ENCODE data around the gene CDK4. TPM values are rescaled to one million over a fixed set of nuclear protein-coding genes. Genes with fewer than 3 reads are reported as not detected.

CDK4 gene
- total RNA-seq, 2 experiments from 2014 or later: 132 to 208 TPM

DNA sequence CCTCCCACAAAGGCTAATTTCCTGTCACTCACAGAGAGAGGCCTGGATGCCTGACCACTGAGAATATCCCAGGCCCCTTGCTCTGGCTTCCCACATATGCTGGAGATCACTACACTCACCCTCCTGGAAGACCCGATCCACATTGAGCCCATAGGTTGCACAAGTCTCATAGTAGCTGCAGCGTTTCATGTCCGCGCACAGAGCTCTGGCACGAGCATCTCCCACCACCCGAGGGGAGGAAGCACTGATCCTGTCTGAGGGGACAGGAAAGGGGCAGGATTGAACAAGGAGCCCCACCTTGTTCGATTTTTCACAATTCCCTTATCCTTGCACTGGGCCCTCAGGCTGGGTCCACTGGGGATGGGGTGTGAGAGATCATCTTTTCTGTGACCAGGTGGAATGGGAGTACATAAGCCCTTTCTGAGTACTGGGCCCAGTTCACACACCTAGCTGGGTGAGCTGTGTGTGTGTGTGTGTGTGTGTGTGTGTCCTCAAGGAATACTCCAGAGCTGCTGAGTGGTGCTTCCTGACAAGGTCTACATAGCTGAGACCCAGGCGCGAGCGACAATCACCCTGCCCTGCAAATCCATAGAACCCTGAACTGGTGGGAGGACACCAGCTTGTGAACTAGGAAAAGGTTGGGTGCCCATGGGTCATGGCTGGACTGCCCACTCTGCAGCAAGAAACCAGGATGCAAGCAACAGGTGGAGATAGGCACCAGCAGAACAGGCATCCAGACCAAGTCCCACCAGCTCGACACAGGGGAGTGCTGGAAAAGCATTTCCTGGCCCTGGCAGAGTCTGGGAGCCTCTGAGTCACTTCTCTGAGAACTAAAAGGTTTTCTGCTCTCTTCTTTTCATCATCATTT lies 19.1 kb downstream of the CDK4 start:
- POLR2A ChIA-PET: no interaction called here
- DNase-seq: no peak
- no peaks in the 10 kb centered on the region for H3K27me3 Mint-ChIP-seq
- CTCF ChIA-PET: interaction anchor here (0.8 to 1.5 kb wide), 2 partner anchors 8 to 191 kb away, joined by 3 to 4 read pairs; no protein-coding TSS in a partner anchor
- H3K4me1 Mint-ChIP-seq: peaks cover 3% of the 10 kb centered on the region
- no peaks in the 10 kb centered on the region for H3K9me3 Mint-ChIP-seq (ENCODE audit: low read depth)
- no peak for ATAC-seq
- H3K36me3 Mint-ChIP-seq (ENCODE audit: low read depth): peaks cover 51% of the 10 kb centered on the region
- H3K27ac Mint-ChIP-seq: peak overlapping the region; percentile 59
- intact Hi-C loops (cut with DNase I, micrococcal nuclease): no loop called here
- H3K4me3 Mint-ChIP-seq: no peak overlapping the region

DNA sequence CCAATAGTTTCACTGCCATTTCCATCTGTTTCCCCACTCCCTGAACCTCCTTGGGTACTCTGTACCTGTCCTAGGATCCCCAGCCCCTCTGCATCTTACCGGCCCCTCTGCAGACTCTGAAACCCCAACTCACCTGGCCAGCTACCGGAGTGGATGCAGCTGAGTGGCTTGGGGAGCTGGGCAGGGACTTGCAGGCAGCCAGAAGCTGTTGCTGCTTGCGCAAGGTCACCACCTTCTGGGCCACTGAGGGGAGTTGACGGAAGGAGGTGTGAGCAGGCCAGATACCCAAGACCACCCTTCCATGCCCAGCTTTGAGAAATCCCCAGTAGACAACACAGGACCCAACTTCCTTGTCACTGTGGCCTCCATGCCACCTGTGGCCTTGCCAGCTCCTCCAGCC lies 19.8 kb downstream of the CDK4 start:
- H3K27ac Mint-ChIP-seq: no peak overlapping the region
- H3K9me3 Mint-ChIP-seq (ENCODE audit: low read depth): no peaks in the 10 kb centered on the region
- no peak overlapping the region for H3K4me3 Mint-ChIP-seq
- CTCF ChIA-PET: interaction anchor here (0.8 to 1.5 kb wide), 3 partner anchors 9 to 191 kb away, joined by 3 to 4 read pairs (median 3); no protein-coding TSS in a partner anchor
- peaks cover 3% of the 10 kb centered on the region for H3K4me1 Mint-ChIP-seq
- intact Hi-C loops (cut with DNase I, micrococcal nuclease): no loop called here
- POLR2A ChIA-PET: no interaction called here
- H3K27me3 Mint-ChIP-seq: no peaks in the 10 kb centered on the region
- DNase-seq: no peak
- no peak for ATAC-seq
- peaks cover 55% of the 10 kb centered on the region for H3K36me3 Mint-ChIP-seq (ENCODE audit: low read depth)

DNA sequence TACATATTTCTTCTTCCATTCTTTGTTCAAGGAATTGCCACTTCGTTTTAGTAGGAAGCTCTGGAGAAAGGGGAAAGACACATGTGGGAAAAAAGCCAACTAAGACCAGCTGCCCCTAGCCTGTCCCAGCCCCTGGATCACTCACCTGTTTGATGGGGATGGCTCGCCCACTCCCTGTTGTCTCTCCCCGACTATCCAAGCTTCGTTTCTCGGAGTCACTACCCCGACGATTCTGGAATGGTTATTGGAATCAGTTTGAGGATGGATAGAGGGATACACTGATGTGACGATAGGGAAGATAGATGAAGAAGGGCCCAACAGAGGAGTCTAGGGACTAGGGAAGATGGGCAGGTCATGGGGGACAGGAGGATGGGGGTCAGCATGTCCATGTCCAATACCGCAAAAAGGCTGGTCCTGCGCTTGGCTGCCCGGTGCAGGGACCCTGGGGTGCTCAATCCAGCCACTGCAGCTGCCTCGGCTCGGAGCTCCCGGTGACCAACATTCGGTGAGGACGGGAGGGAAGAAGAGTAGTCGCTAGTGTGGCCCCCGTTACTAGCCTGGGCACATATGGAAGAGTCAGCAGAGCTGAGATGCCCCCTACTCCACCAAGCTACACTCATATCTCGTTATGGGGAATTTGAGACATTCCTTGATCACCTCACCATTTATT lies 20.6 kb downstream of the CDK4 start:
- H3K9me3 Mint-ChIP-seq (ENCODE audit: low read depth): no peaks in the 10 kb centered on the region
- no peak overlapping the region for H3K27ac Mint-ChIP-seq

DNA sequence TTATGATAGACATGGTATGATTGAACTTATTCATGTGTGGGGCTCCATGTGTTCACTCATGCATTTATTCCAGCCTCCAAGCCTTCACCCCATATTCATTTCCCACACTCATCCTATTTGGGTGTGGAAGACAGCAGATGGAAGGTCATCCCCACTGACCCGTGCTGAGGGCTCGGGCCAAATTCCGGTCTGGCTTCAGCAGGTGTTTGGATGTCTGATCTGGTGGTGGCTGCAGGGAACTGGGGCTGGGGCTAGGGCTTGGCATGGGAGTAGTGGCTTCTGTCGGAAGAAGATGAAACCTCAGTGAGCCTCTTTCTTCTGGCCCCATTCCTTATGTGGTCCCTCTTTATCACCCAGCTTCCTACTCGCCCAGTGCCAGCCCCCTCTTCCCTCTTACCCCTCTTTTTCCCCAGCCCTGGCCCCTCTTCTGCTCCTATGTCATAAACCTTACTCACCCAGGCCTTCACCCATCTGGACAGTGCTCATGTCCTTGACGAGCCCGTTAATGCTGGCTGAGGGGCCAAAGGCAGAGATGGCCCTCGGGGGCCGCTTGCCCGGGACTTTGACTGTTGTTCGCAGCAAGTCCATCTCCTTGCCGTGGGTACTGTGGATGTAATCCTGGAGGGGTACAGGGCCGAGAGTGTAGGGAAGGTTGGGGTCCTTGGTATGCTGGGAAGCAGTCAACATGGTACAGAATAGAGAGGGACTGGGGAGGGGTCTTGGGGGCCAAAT lies 21.6 kb downstream of the CDK4 start:
- ATAC-seq: no peak
- peaks cover 61% of the 10 kb centered on the region for H3K36me3 Mint-ChIP-seq (ENCODE audit: low read depth)
- H3K9me3 Mint-ChIP-seq (ENCODE audit: low read depth): no peaks in the 10 kb centered on the region
- no peak overlapping the region for H3K4me3 Mint-ChIP-seq
- no peaks in the 10 kb centered on the region for H3K4me1 Mint-ChIP-seq
- ChIA-PET POLR2A (no interaction called here), CTCF (interaction anchor here (0.5 kb wide), 1 partner anchor 148 kb away, joined by 3 read pairs; no protein-coding TSS in a partner anchor)
- H3K27me3 Mint-ChIP-seq: no peaks in the 10 kb centered on the region
- no peak overlapping the region for H3K27ac Mint-ChIP-seq
- intact Hi-C loops (cut with DNase I, micrococcal nuclease): no loop called here
- DNase-seq: no peak

More for the DNA sequence above, 20.6 kb downstream of the CDK4 start:
- intact Hi-C loops (cut with DNase I, micrococcal nuclease): no loop called here
- H3K4me1 Mint-ChIP-seq: peaks cover 3% of the 10 kb centered on the region
- ChIA-PET POLR2A (no interaction called here), CTCF (interaction anchor here (0.6 to 1.5 kb wide), 4 partner anchors 8 to 320 kb away, joined by 3 to 4 read pairs (median 3); no protein-coding TSS in a partner anchor)
- H3K27me3 Mint-ChIP-seq: no peaks in the 10 kb centered on the region
- no peak overlapping the region for H3K4me3 Mint-ChIP-seq
- DNase-seq: no peak
- H3K36me3 Mint-ChIP-seq (ENCODE audit: low read depth): peaks cover 60% of the 10 kb centered on the region
- no peak for ATAC-seq

DNA sequence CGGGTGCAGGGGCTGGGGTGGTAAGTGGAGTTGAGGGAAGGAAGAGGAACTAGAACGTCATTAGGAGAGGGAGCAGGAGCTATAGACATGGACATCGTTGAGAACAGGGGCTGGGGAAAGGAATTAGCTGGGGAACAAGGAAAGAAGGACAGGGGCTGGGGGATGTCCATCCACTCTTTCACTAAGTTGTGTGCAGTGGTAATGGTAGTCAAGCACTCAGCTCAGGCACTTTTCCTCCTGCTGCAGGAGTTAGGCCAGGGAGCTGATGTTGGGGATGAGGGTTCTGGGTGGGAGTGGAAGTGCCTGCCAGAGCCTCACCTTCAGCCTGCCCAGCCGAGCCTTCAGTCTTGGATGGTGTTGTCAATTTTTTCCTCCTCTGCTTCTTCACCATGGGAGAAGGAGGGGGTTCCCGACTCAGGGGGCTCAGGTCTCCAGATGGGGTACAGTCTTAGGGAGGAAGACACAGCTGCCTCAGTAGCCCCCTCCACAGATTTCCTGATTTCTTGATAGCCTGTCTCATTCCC lies 22.7 kb downstream of the CDK4 start:
- H3K36me3 Mint-ChIP-seq (ENCODE audit: low read depth): peaks cover 54% of the 10 kb centered on the region
- ChIA-PET POLR2A (no interaction called here), CTCF (interaction anchor here (0.9 kb wide), 1 partner anchor 14 kb away, joined by 3 read pairs; no protein-coding TSS in a partner anchor)
- no peak overlapping the region for H3K27ac Mint-ChIP-seq
- no peak for ATAC-seq
- no peak for DNase-seq
- no peaks in the 10 kb centered on the region for H3K9me3 Mint-ChIP-seq (ENCODE audit: low read depth)
- intact Hi-C loops (cut with DNase I, micrococcal nuclease): no loop called here
- no peak overlapping the region for H3K4me3 Mint-ChIP-seq
- no peaks in the 10 kb centered on the region for H3K27me3 Mint-ChIP-seq
- no peaks in the 10 kb centered on the region for H3K4me1 Mint-ChIP-seq

DNA sequence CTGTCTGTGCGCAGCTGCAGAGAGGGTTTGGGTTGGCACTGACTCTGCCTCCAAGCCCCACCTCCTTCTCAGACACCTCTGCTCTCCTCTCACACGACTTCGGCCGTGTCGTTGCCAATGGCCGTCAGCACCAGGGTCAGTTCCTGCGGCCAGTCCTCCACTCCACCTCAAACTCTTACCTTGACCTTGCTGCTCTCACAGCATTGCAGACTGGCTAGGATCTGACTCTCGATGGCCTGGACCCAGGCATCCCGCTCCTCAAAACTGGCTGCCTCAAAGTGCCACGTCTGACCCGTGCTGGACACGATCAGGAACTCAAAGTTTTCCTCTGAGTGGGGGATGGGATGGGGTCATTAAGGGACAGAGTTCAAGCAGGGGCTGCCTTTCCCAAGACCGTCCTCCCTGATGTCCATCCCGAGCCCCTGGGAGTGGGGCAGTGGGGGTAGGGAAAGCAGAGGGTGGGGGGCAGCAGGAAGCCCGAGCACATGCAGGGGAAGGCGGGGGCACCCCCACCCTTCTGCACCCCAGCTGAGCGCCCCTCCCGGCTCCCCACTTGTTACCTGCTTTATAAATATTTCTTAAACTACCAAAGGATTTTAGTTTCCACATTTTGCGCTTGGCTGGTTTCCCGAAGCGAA lies 24.2 kb downstream of the CDK4 start:
- ChIA-PET POLR2A (no interaction called here), CTCF (interaction anchor here (0.7 kb wide), 1 partner anchor 213 kb away, joined by 3 read pairs; no protein-coding TSS in a partner anchor)
- Mint-ChIP-seq H3K36me3 (ENCODE audit: low read depth) (peaks cover 44% of the 10 kb centered on the region), H3K4me1 (no peaks in the 10 kb centered on the region), H3K4me3 (no peak overlapping the region), H3K27ac (no peak overlapping the region), H3K27me3 (no peaks in the 10 kb centered on the region), H3K9me3 (ENCODE audit: low read depth) (no peaks in the 10 kb centered on the region)
- intact Hi-C loops (cut with DNase I, micrococcal nuclease): no loop called here
- no peak for ATAC-seq
- DNase-seq: no peak

DNA sequence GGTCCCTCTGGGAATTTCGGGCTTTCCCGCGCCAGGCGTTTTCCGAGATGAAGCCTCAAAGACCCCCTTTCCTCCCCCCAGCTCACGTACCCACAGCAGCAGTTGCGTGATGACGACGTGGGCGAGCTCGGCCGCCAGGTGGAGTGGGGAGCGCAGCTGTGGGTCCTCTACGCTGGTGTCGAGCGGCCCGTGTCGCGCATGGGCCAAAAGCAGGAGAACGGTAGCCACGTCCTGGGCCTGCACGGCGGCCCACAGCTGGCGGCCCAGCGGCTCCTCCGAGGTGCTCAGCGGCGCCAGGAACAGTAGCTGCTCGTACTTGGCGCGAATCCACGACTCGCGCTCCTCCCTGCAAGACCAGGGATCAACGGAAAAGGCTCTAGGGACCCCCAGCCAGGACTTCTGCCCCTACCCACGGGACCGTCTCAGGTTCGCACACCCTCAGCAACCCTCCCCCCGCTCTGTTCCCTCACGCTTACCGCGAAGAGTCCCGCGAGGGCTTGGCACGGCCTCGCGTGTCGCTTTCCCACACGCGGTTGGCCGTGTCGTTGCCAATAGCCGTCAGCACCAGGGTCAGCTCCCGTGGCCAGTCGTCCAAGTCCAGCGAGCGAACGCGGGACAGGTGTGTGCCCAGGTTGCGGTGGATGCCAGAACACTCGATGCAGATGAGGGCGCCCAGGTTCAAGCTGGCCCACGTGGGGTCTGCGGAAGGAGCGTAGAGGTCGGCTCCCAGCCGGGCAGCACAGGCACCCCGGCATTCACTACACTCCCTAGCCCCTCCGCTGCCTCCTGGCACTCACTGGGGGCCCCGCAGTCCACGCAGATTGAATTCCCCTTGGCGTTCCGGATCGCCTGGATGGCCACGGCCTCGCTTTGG lies 25.0 kb downstream of the CDK4 start:
- peaks cover 37% of the 10 kb centered on the region for H3K36me3 Mint-ChIP-seq (ENCODE audit: low read depth)
- CTCF ChIA-PET: interaction anchor here (1.0 to 1.6 kb wide), 2 partner anchors 12 to 29 kb away, joined by 5 to 7 read pairs; no protein-coding TSS in a partner anchor
- intact Hi-C loops (cut with DNase I, micrococcal nuclease): no loop called here

DNA sequence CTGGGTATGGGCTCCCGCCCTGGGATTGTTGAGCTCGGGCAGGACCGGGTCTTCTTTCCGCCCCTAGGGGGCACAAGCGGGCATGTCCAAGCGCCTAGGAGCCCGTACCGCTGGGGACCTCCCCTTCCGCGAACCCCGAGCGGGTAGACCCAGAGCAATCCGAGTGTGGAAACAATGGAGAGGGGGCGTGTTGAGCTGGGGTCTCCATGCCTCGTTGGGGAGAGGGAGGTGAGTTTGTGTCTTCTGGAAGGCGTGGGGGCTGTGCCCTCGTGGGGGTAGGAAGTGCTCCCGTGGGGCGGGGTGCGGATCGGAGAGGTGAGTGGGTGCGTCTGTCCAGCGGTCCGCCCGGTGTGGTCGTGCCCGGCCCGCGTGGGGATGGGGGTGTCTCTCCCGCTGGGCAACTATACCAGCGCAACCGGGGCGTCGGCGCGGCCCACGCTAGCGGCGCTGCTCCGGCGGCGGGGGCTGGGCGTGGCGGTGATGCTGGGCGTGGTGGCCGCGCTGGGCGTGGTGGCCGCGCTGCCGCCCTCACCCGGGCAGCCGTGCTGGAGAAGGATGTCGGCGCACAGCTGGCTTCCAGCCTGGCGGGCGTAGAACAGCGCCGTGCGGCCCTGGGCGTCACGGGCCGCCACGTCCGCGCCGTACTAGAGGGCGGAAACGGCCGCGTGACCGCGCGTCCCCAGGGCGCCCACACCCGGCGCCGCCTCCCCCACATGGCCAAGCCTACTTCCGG lies 25.8 kb downstream of the CDK4 start:
- ChIA-PET CTCF (interaction anchor here (0.7 to 1.6 kb wide), 5 partner anchors 9 to 30 kb away, joined by 3 to 7 read pairs (median 5); no protein-coding TSS in a partner anchor), POLR2A (no interaction called here)
- Mint-ChIP-seq H3K36me3 (ENCODE audit: low read depth) (peaks cover 34% of the 10 kb centered on the region), H3K4me3 (no peak overlapping the region), H3K9me3 (ENCODE audit: low read depth) (no peaks in the 10 kb centered on the region), H3K27me3 (no peaks in the 10 kb centered on the region), H3K4me1 (no peaks in the 10 kb centered on the region), H3K27ac (no peak overlapping the region)
- intact Hi-C loops (cut with DNase I, micrococcal nuclease): no loop called here
- ATAC-seq (peak; percentile 45), DNase-seq (peak; percentile 59)

More for the DNA sequence above, 25.0 kb downstream of the CDK4 start:
- DNase-seq (no peak), ATAC-seq (no peak)
- Mint-ChIP-seq H3K9me3 (ENCODE audit: low read depth) (no peaks in the 10 kb centered on the region), H3K4me1 (no peaks in the 10 kb centered on the region), H3K27ac (no peak overlapping the region), H3K4me3 (no peak overlapping the region), H3K27me3 (no peaks in the 10 kb centered on the region)
- POLR2A ChIA-PET: no interaction called here

DNA sequence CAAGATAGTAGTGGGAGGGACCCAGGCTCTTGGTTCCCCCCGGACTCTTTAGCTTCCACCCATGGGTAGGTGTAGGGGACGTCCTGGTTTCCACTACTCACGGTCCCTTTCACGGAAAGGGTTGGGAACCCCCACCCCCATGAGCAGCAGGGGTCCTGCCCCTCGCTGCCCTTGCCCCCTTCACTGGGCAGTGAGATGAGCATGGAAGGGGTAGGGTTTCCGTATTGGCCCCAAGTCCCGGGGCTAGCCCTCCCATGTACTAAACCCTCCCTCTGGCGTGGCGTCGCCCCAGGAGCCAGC lies 26.3 kb downstream of the CDK4 start:
- no peak for DNase-seq
- Mint-ChIP-seq H3K27ac (no peak overlapping the region), H3K4me3 (no peak overlapping the region), H3K27me3 (no peaks in the 10 kb centered on the region), H3K4me1 (no peaks in the 10 kb centered on the region), H3K9me3 (ENCODE audit: low read depth) (no peaks in the 10 kb centered on the region), H3K36me3 (ENCODE audit: low read depth) (peaks cover 31% of the 10 kb centered on the region)
- POLR2A ChIA-PET: no interaction called here
- CTCF ChIA-PET: interaction anchor here (0.7 to 1.6 kb wide), 5 partner anchors 9 to 31 kb away, joined by 3 to 7 read pairs (median 5); no protein-coding TSS in a partner anchor
- ATAC-seq: no peak
- intact Hi-C loops (cut with DNase I, micrococcal nuclease): no loop called here

All from activated CD4-positive, alpha-beta T cell treated with anti-CD3 and anti-CD28 coated beads for 36 hours (primary cell).